ENCODE measurements around the gene SP110.

- TF ChIP-seq CTCF (IDR thresholded peaks at IDR 0.05; ENCODE audit: low read depth, low read length) (no peak), POLR2A (IDR thresholded peaks at IDR 0.05; ENCODE audit: extremely low read depth, insufficient read length) (no peak), MAX (IDR thresholded peaks at IDR 0.05; ENCODE audit: low read depth, low read length) (no peak)
These were observed 7.4 kb upstream of the SP110 start for GRCh38 chr2:230227216-230227615.
